IMR-90 (cell line): ENCODE measurements around the gene MDM1. TPM values are rescaled to one million over a fixed set of nuclear protein-coding genes. Genes with fewer than 3 reads are reported as not detected.

Experiments
- ATAC-seq: fragments of 200-7000 bp; cut with Tn5 transposase; 2 replicates; pipeline ENCODE4 v1.9.1; 2020; ENCODE audit warnings: low read depth, mild to moderate bottlenecking, moderate library complexity
- BruUV-seq: library from RNA; stranded (reverse); fragments of 400-500 nt; replicated peaks from 2 replicates; lab custom pipeline; 2021; lab: Mats Ljungman, UMichigan
- CTCF ChIA-PET: fragments of 300-600 bp; formaldehyde crosslinking; extraction: SDS; loops from one replicate; lab custom pipeline; 2021; ENCODE audit warnings: antibody characterized with exemption; lab: Yijun Ruan, JAX
- POLR2A ChIA-PET: fragments of 300-600 bp; sonication (Branson Sonifier 250); formaldehyde crosslinking; loops from one replicate; lab custom pipeline; 2022; ENCODE audit warnings: antibody characterized with exemption; ENCODE audit not compliant: unreplicated experiment; lab: Charles Lee
- DNase-seq: peaks from one replicate; pipeline ENCODE4 v3.0.0; 2013
- H2AFZ ChIP-seq: replicated peaks from 2 replicates; pipeline ENCODE3; 2013; ENCODE audit warnings: low read length, mild to moderate bottlenecking; ENCODE audit not compliant: poor library complexity
- H2AK5ac ChIP-seq: 2 replicates; pipeline ENCODE4 v1.6.1; 2013; ENCODE audit warnings: low read depth, low read length, inconsistent platforms
- H2AK9ac ChIP-seq: replicated peaks from 2 replicates; pipeline ENCODE3; 2013; ENCODE audit warnings: mild to moderate bottlenecking, low read depth, low read length, moderate library complexity; ENCODE audit not compliant: poor library complexity
- H2BK120ac ChIP-seq: 2 replicates; pipeline ENCODE4 v1.6.1; 2013; ENCODE audit warnings: low read depth, low read length, inconsistent platforms
- H2BK15ac ChIP-seq: 3 replicates; pipeline ENCODE4 v1.6.1; 2013; ENCODE audit warnings: low read depth, low read length, inconsistent platforms
- H2BK20ac ChIP-seq: 2 replicates; pipeline ENCODE4 v1.6.1; 2013; ENCODE audit warnings: low read depth, mild to moderate bottlenecking, inconsistent platforms, low read length, moderate library complexity
- H2BK5ac ChIP-seq: 2 replicates; pipeline ENCODE4 v1.6.1; 2013; ENCODE audit warnings: mild to moderate bottlenecking, low read depth, low read length, inconsistent platforms; ENCODE audit not compliant: poor library complexity, severe bottlenecking
- H3K14ac ChIP-seq: replicated peaks from 2 replicates; pipeline ENCODE4 v1.6.1; 2013; ENCODE audit warnings: low read depth, low read length, inconsistent platforms
- H3K18ac ChIP-seq: 2 replicates; pipeline ENCODE4 v1.6.1; 2013; ENCODE audit warnings: low read depth, low read length, control low read depth
- H3K23ac ChIP-seq: 2 replicates; pipeline ENCODE4 v1.6.1; 2013; ENCODE audit warnings: low read depth, low read length, inconsistent platforms
- H3K27ac ChIP-seq: 2 replicates; pipeline ENCODE4 v1.5.1; 2013; ENCODE audit warnings: mild to moderate bottlenecking, control low read depth, low read length; ENCODE audit not compliant: insufficient read depth
- H3K27me3 ChIP-seq: 2 replicates; pipeline ENCODE4 v1.6.1; 2013; ENCODE audit warnings: low read length; ENCODE audit not compliant: control insufficient read depth, insufficient read depth
- H3K36me3 ChIP-seq: 2 replicates; pipeline ENCODE4 v1.6.1; 2013; ENCODE audit warnings: low read length, mixed read lengths; ENCODE audit not compliant: control insufficient read depth, insufficient read depth
- H3K4ac ChIP-seq: 2 replicates; pipeline ENCODE4 v1.6.1; 2013; ENCODE audit warnings: low read depth, low read length, inconsistent platforms
- H3K4me1 ChIP-seq: 2 replicates; pipeline ENCODE4 v1.6.1; 2013; ENCODE audit warnings: low read length, mixed read lengths; ENCODE audit not compliant: control insufficient read depth, insufficient read depth
- H3K4me2 ChIP-seq: 2 replicates; pipeline ENCODE4 v1.6.1; 2013; ENCODE audit warnings: low read depth, mild to moderate bottlenecking, control low read depth, low read length, moderate library complexity
- H3K4me3 ChIP-seq: 2 replicates; pipeline ENCODE4 v1.5.1; 2013; ENCODE audit warnings: low read depth, mild to moderate bottlenecking, control low read depth, low read length, moderate library complexity; ENCODE audit not compliant: insufficient read depth
- H3K56ac ChIP-seq: 2 replicates; pipeline ENCODE4 v1.6.1; 2013; ENCODE audit warnings: low read length, inconsistent platforms; ENCODE audit not compliant: insufficient read depth; ENCODE audit errors: extremely low read depth
- H3K79me1 ChIP-seq, 2 experiments: 2 replicates each; pipeline ENCODE4 v1.6.1; 2013; ENCODE audit warnings: low read length in 2 of 2, inconsistent platforms in 1 of 2, low read depth in 1 of 2
- H3K9ac ChIP-seq: 2 replicates; pipeline ENCODE4 v1.6.1; 2013; ENCODE audit warnings: low read depth, low read length, control low read depth
- H3K9me1 ChIP-seq: 2 replicates; pipeline ENCODE4 v1.6.1; 2013; ENCODE audit warnings: low read length, inconsistent platforms; ENCODE audit not compliant: insufficient read depth
- H3K9me3 ChIP-seq: 2 replicates; pipeline ENCODE4 v1.6.1; 2013; ENCODE audit warnings: low read length; ENCODE audit not compliant: control insufficient read depth, insufficient read depth
- H4K20me1 ChIP-seq: 2 replicates; pipeline ENCODE4 v1.6.1; 2013; ENCODE audit warnings: low read length, inconsistent platforms; ENCODE audit not compliant: insufficient read depth
- H4K5ac ChIP-seq: 2 replicates; pipeline ENCODE4 v1.6.1; 2013; ENCODE audit warnings: mild to moderate bottlenecking, low read depth, low read length, control low read depth
- H4K8ac ChIP-seq, 2 experiments: 2 replicates each; pipeline ENCODE4 v1.6.1; 2013; ENCODE audit warnings: low read depth in 2 of 2, low read length in 2 of 2, control low read depth in 1 of 2, inconsistent platforms in 1 of 2
- H4K91ac ChIP-seq: 2 replicates; pipeline ENCODE4 v1.6.1; 2013; ENCODE audit warnings: low read depth, low read length, inconsistent platforms; ENCODE audit not compliant: insufficient read depth
- CHD1 ChIP-seq: IDR thresholded peaks from 2 replicates; pipeline ENCODE4 v1.6.1; 2012; ENCODE audit warnings: low read depth, low read length, improper control_type of control experiment
- MAZ ChIP-seq: IDR thresholded peaks from 2 replicates; pipeline ENCODE4 v1.6.1; 2012; ENCODE audit warnings: low read depth, mild to moderate bottlenecking, low read length, improper control_type of control experiment, moderate library complexity, borderline replicate concordance
- NFE2L2 ChIP-seq: fragments of 150-350 bp; IDR thresholded peaks from 2 replicates; pipeline ENCODE4 v1.6.1; 2016; ENCODE audit warnings: low read depth, mild to moderate bottlenecking, low read length
- POLR2A ChIP-seq: IDR thresholded peaks from 2 replicates; pipeline ENCODE4 v1.6.1; 2012; ENCODE audit warnings: mild to moderate bottlenecking, low read depth, low read length
- WGBS, 2 experiments: methylation state at CpG; one replicate each; pipeline versions ENCODE4 v1.1.5 to v1.1.7; 2013; ENCODE audit warnings: missing lambda C conversion rate in 2 of 2; ENCODE audit not compliant: insufficient read length in 1 of 2; ENCODE audit errors: extremely low coverage in 2 of 2; 5-methylcytosine and 5-hydroxymethylcytosine counted together
- dilution Hi-C: fragments of 300-500 bp; cut with HindIII; formaldehyde crosslinking; loops from one replicate; pipeline ENCODE4 v1.14.3; 2018; ENCODE audit warnings: low sequenced_read_pairs; ENCODE audit not compliant: unreplicated experiment
- in situ Hi-C: fragments of 300-500 bp; cut with MboI; formaldehyde crosslinking; loops from 3 replicates; pipeline ENCODE4 v1.14.3; 2019; ENCODE audit warnings: low sequenced_read_pairs, inconsistent platforms, mixed read lengths
- intact Hi-C: fragments of 100-400 bp; cut with micrococcal nuclease; formaldehyde crosslinking; loops from 2 replicates; pipeline ENCODE4 v1.10.0; 2022
- polyA plus RNA-seq, 3 experiments: library from polyadenylated mRNA; depleted of rRNA; stranded (reverse); fragments of >200 nt; gene quantifications; 2 replicates each; pipeline ENCODE4 v1.2.3, GENCODE V29; 2012; ENCODE audit warnings: low replicate concordance in 1 of 3
- total RNA-seq: library from RNA; depleted of rRNA; stranded (reverse); fragments of >200 nt; gene quantifications from 2 replicates; pipeline ENCODE4 v1.2.3, GENCODE V29; 2012

Gene MDM1
- total and polyA plus RNA-seq, 2 of the 4 experiments (the other 2 are of a cell fraction): 5.6 to 5.7 TPM

GRCh38 chr12:68334132-68334531 is 2.0 kb upstream of the MDM1 start:
- Histone ChIP-seq H4K20me1 (no peaks in the 10 kb centered on the region), H2BK15ac (no peak overlapping the region), H4K91ac (no peak overlapping the region), H3K79me1 (peaks cover 7 to 13% of the 10 kb centered on the region in 2 experiments), H2BK120ac (no peak overlapping the region), H4K8ac (no peak overlapping the region), H4K5ac (no peak overlapping the region), H2AFZ (no peak overlapping the region), H3K27me3 (no peaks in the 10 kb centered on the region; the same call in 1 of the 2 replicates), H2BK20ac (no peak overlapping the region), H3K4me2 (no peak overlapping the region), H3K9ac (no peak overlapping the region), H3K18ac (no peak overlapping the region), H3K27ac (no peak overlapping the region), H3K14ac (no peak overlapping the region), H3K56ac (no peak overlapping the region), H3K9me1 (no peaks in the 10 kb centered on the region), H2BK5ac (no peak overlapping the region), H3K23ac (no peak overlapping the region), H3K36me3 (no peaks in the 10 kb centered on the region), H2AK5ac (no peak overlapping the region), H3K9me3 (no peaks in the 10 kb centered on the region), H3K4me3 (no peak overlapping the region), H3K4ac (no peak overlapping the region), H2AK9ac (no peak overlapping the region), H3K4me1 (peaks cover 2% of the 10 kb centered on the region; the same call in 1 of the 2 replicates)
- intact Hi-C loops (no loop called here), in situ Hi-C loops (no loop called here), dilution Hi-C loops (no loop called here)
- TF ChIP-seq MAZ (no peak), POLR2A (no peak), CHD1 (no peak), NFE2L2 (no peak)
- ATAC-seq: no peak
- 100% methylated on average over 1 of the region's 4 CpGs; no CpG with 5 or more reads in 1 of the 2 experiments for WGBS, 2 experiments
- DNase-seq: no peak
- BruUV-seq: no TSS peak
- ChIA-PET POLR2A (no interaction called here), CTCF (interaction anchor here (0.6 kb wide), 1 partner anchor 103 kb away, joined by 4 read pairs; no protein-coding TSS in a partner anchor)
